ENCODE results near the gene EHBP1L1.
"Not testable (repeated sequence)": the region's sequence is repeated elsewhere in the genome, so short reads cannot be mapped to it uniquely, and the experiment has no call there.

Gene EHBP1L1

GRCh38 chr11:65619281-65619928 lies 43.6 kb downstream of the EHBP1L1 start:
- no peak for DNase-seq

GRCh38 chr11:65620666-65621065 lies 44.8 kb downstream of the EHBP1L1 start:
- no peak for DNase-seq

GRCh38 chr11:65621460-65621859 lies 45.6 kb downstream of the EHBP1L1 start:
- no peak for DNase-seq

GRCh38 chr11:65622011-65622410 lies 46.2 kb downstream of the EHBP1L1 start:
- no peak for DNase-seq

GRCh38 chr11:65623177-65623576 lies 47.3 kb downstream of the EHBP1L1 start:
- no peak for DNase-seq

GRCh38 chr11:65623852-65624616 lies 48.2 kb downstream of the EHBP1L1 start:
- DNase-seq = no peak

GRCh38 chr11:65624931-65625627 lies 49.2 kb downstream of the EHBP1L1 start:
- DNase-seq = no peak

GRCh38 chr11:65625628-65626342 lies 49.9 kb downstream of the EHBP1L1 start:
- peak; percentile 50 for DNase-seq

GRCh38 chr11:65627202-65627601 lies 51.3 kb downstream of the EHBP1L1 start:
- no peak for DNase-seq

GRCh38 chr11:65629579-65629978 lies 53.7 kb downstream of the EHBP1L1 start:
- DNase-seq = no peak

- no peak for DNase-seq
Observed at GRCh38 chr11:65630215-65630614, 54.4 kb downstream of the EHBP1L1 start.

GRCh38 chr11:65633390-65634108 lies 57.7 kb downstream of the EHBP1L1 start:
- DNase-seq = no peak

GRCh38 chr11:65634109-65634436 lies 58.2 kb downstream of the EHBP1L1 start:
- DNase-seq = no peak

- no peak for DNase-seq
Observed at GRCh38 chr11:65634440-65634839, 58.6 kb downstream of the EHBP1L1 start.

GRCh38 chr11:65634905-65635731 lies 59.3 kb downstream of the EHBP1L1 start:
- DNase-seq = no peak

- DNase-seq = no peak
Observed at GRCh38 chr11:65636108-65637031, 60.5 kb downstream of the EHBP1L1 start.

- DNase-seq = no peak
Observed at GRCh38 chr11:65637032-65637557, 61.2 kb downstream of the EHBP1L1 start.

- DNase-seq = peak; percentile 71
Observed at GRCh38 chr11:65637794-65638419, 62.1 kb downstream of the EHBP1L1 start, which contains the start of gene SIPA1. TSS of gene SIPA1 (plus strand) at chr11:65638101. CDS start at chr11:65640922, 2,821 bp downstream.

- DNase-seq = not testable (repeated sequence)
Observed at GRCh38 chr11:65639228-65639597, 63.4 kb downstream of the EHBP1L1 start.

Data from T-helper 9 cell (primary cell).